H1 (cell line): ENCODE measurements around the gene STK11IP. TPM values are rescaled to one million over a fixed set of nuclear protein-coding genes. Genes with fewer than 3 reads are reported as not detected.

Experiments
- CTCF ChIA-PET: fragments of 300-600 bp; sonication (Branson Sonifier 250); formaldehyde crosslinking; loops from one replicate; lab custom pipeline; 2021; ENCODE audit not compliant: partially characterized antibody; lab: Charles Lee
- POLR2A ChIA-PET: fragments of 300-600 bp; sonication (Branson Sonifier 250); formaldehyde crosslinking; loops from one replicate; lab custom pipeline; 2021; ENCODE audit warnings: inconsistent platforms; ENCODE audit not compliant: partially characterized antibody; lab: Charles Lee
- DNase-seq, 2 experiments: peaks; one replicate each; pipeline versions ENCODE4 v3.0.0 to v3.0.0-alpha.2; 2010 to 2022; ENCODE audit warnings: low spot score in 2 of 2, low read depth in 1 of 2, mixed read lengths in 1 of 2
- FAIRE-seq: peaks from 2 replicates; lab custom pipeline; 2011; peaks lifted over from hg19 to GRCh38; lab: Jason Lieb, UNC
- H2AFZ ChIP-seq: 2 replicates; pipeline ENCODE4 v1.8.1; 2012; ENCODE audit warnings: low read length, inconsistent platforms
- H2AK5ac ChIP-seq: 2 replicates; pipeline ENCODE4 v1.6.1; 2013; ENCODE audit warnings: low read depth, low read length
- H2BK120ac ChIP-seq: replicated peaks from 2 replicates; pipeline ENCODE3; 2013; ENCODE audit warnings: low read depth, low read length, inconsistent platforms
- H2BK12ac ChIP-seq: 2 replicates; pipeline ENCODE4 v1.6.1; 2013; ENCODE audit warnings: low read depth, low read length
- H2BK15ac ChIP-seq: 2 replicates; pipeline ENCODE4 v1.6.1; 2013; ENCODE audit warnings: low read length
- H2BK20ac ChIP-seq: 2 replicates; pipeline ENCODE4 v1.6.1; 2013; ENCODE audit warnings: low read length
- H2BK5ac ChIP-seq: 2 replicates; pipeline ENCODE4 v1.6.1; 2013; ENCODE audit warnings: low read depth, low read length
- H3K14ac ChIP-seq: 2 replicates; pipeline ENCODE4 v1.6.1; 2013; ENCODE audit warnings: inconsistent platforms; ENCODE audit not compliant: insufficient read length
- H3K18ac ChIP-seq: 2 replicates; pipeline ENCODE4 v1.6.1; 2013; ENCODE audit warnings: low read length; ENCODE audit errors: extremely low read depth
- H3K23ac ChIP-seq: 2 replicates; pipeline ENCODE4 v1.6.1; 2013; ENCODE audit warnings: inconsistent platforms; ENCODE audit not compliant: insufficient read length
- H3K23me2 ChIP-seq: 2 replicates; pipeline ENCODE4 v1.6.1; 2013; ENCODE audit warnings: low read depth, low read length
- H3K27ac ChIP-seq: 2 replicates; pipeline ENCODE4 v1.6.1; 2011; ENCODE audit warnings: low read depth, low read length, inconsistent platforms
- H3K27me3 ChIP-seq, 4 experiments: replicated peaks in 1 of 4; 1 replicate in 1 of 4; 2 replicates in 3 of 4; pipeline versions ENCODE4 v1.6.1 to v1.8.1; 2011 to 2013; ENCODE audit warnings: low read length in 3 of 4, mild to moderate bottlenecking in 3 of 4, inconsistent platforms in 2 of 4, mixed read lengths in 2 of 4, moderate library complexity in 1 of 4; ENCODE audit not compliant: control insufficient read depth in 3 of 4, insufficient read depth in 3 of 4; ENCODE audit errors: extremely low read depth in 1 of 4
- H3K36me3 ChIP-seq, 4 experiments: 2 replicates each; pipeline versions ENCODE4 v1.6.1 to v1.8.1; 2011 to 2013; ENCODE audit warnings: mild to moderate bottlenecking in 4 of 4, low read length in 3 of 4, moderate library complexity in 2 of 4, control low read depth in 1 of 4, inconsistent platforms in 1 of 4; ENCODE audit not compliant: insufficient read depth in 4 of 4, control insufficient read depth in 2 of 4
- H3K4ac ChIP-seq: replicated peaks from 2 replicates; pipeline ENCODE3; 2013; ENCODE audit warnings: low read length, low read depth, mixed read lengths, inconsistent platforms; ENCODE audit not compliant: insufficient read length
- H3K4me1 ChIP-seq, 4 experiments: replicated peaks in 1 of 4; 1 replicate in 1 of 4; 2 replicates in 3 of 4; pipeline versions ENCODE4 v1.6.1 to v1.8.1; 2011 to 2013; ENCODE audit warnings: low read length in 3 of 4, inconsistent platforms in 2 of 4, mixed read lengths in 1 of 4; ENCODE audit not compliant: insufficient read depth in 4 of 4, control insufficient read depth in 3 of 4
- H3K4me2 ChIP-seq, 2 experiments: 2 replicates each; pipeline versions ENCODE4 v1.6.1 to v1.8.1; 2011 to 2013; ENCODE audit warnings: low read depth in 2 of 2, low read length in 2 of 2, control low read depth in 1 of 2, inconsistent platforms in 1 of 2, mild to moderate bottlenecking in 1 of 2; ENCODE audit not compliant: insufficient read depth in 1 of 2
- H3K4me3 ChIP-seq, 4 experiments: fragments of 200-600, 300-600 bp in 1 of 4; sonication (generic), shearing (Covaris generic), sonication (Bioruptor Twin) in 1 of 4; 2 replicates each; pipeline versions ENCODE4 v1.5.1 to v1.8.1; 2011 to 2016; ENCODE audit warnings: low read length in 4 of 4, low read depth in 3 of 4, control low read depth in 2 of 4, inconsistent platforms in 2 of 4, mild to moderate bottlenecking in 2 of 4, mixed read lengths in 1 of 4, moderate library complexity in 1 of 4; ENCODE audit not compliant: insufficient read depth in 2 of 4; ENCODE audit errors: extremely low read depth in 1 of 4
- H3K56ac ChIP-seq: replicated peaks from 2 replicates; pipeline ENCODE3; 2013; ENCODE audit warnings: low read depth, mild to moderate bottlenecking, mixed read lengths, low read length, inconsistent platforms; ENCODE audit not compliant: insufficient read length
- H3K79me1 ChIP-seq: 2 replicates; pipeline ENCODE4 v1.6.1; 2013; ENCODE audit warnings: low read depth, low read length, control low read depth
- H3K79me2 ChIP-seq, 2 experiments: 2 replicates each; pipeline versions ENCODE4 v1.6.1 to v1.8.1; 2012 to 2013; ENCODE audit warnings: low read length in 2 of 2, mild to moderate bottlenecking in 2 of 2, inconsistent platforms in 1 of 2; ENCODE audit not compliant: insufficient read depth in 2 of 2, control insufficient read depth in 1 of 2
- H3K9ac ChIP-seq, 4 experiments: replicated peaks in 1 of 4; 1 replicate in 1 of 4; 2 replicates in 3 of 4; pipeline versions ENCODE4 v1.6.1 to v1.8.1; 2011 to 2013; ENCODE audit warnings: low read depth in 3 of 4, low read length in 3 of 4, control low read depth in 2 of 4, mild to moderate bottlenecking in 2 of 4, moderate library complexity in 2 of 4, inconsistent platforms in 1 of 4; ENCODE audit errors: extremely low read depth in 1 of 4
- H3K9me3 ChIP-seq, 2 experiments: 2 replicates each; pipeline versions ENCODE4 v1.6.1 to v1.8.1; 2012 to 2013; ENCODE audit warnings: mild to moderate bottlenecking in 2 of 2, moderate library complexity in 2 of 2, control low read depth in 1 of 2, inconsistent platforms in 1 of 2, low read depth in 1 of 2, low read length in 1 of 2, mixed read lengths in 1 of 2; ENCODE audit not compliant: insufficient read depth in 2 of 2
- H4K20me1 ChIP-seq, 2 experiments: replicated peaks in 1 of 2; 2 replicates each; pipeline versions ENCODE3 to v1.8.1; 2011 to 2013; ENCODE audit warnings: inconsistent platforms in 2 of 2, low read length in 2 of 2, mild to moderate bottlenecking in 1 of 2; ENCODE audit not compliant: insufficient read depth in 2 of 2, control insufficient read depth in 1 of 2
- H4K5ac ChIP-seq: 2 replicates; pipeline ENCODE4 v1.6.1; 2013; ENCODE audit warnings: low read length, low read depth, mixed read lengths, inconsistent platforms; ENCODE audit not compliant: insufficient read length
- H4K8ac ChIP-seq: 2 replicates; pipeline ENCODE4 v1.8.0; 2013; ENCODE audit warnings: mild to moderate bottlenecking, moderate library complexity, low read length, inconsistent platforms; ENCODE audit not compliant: insufficient read depth; ENCODE audit errors: extremely low read depth
- H4K91ac ChIP-seq: replicated peaks from 2 replicates; pipeline ENCODE3; 2013; ENCODE audit warnings: low read length, mixed read lengths, inconsistent platforms; ENCODE audit not compliant: insufficient read length
- CEBPB ChIP-seq: IDR thresholded peaks from 2 replicates; pipeline ENCODE4 v1.6.1; 2012; ENCODE audit warnings: low read depth, low read length
- CTBP2 ChIP-seq: IDR thresholded peaks from 2 replicates; pipeline ENCODE4 v1.7.0; 2011; ENCODE audit warnings: borderline replicate concordance, mild to moderate bottlenecking, moderate library complexity, mixed read lengths, low read length; ENCODE audit not compliant: insufficient read depth, insufficient read length
- EGR1 ChIP-seq: IDR thresholded peaks from 2 replicates; pipeline ENCODE4 v1.6.1; 2011; ENCODE audit warnings: low read depth, low read length, borderline replicate concordance
- KDM1A ChIP-seq: fragments of 200-600, 300-600 bp; sonication (generic); IDR thresholded peaks from 2 replicates; pipeline ENCODE4 v1.7.1; 2016; ENCODE audit warnings: mild to moderate bottlenecking, low read length, borderline replicate concordance
- PHF8 ChIP-seq: fragments of 200-600 bp; sonication (generic); conservative IDR thresholded peaks from 2 replicates; pipeline ENCODE4 v1.7.1; 2012; ENCODE audit warnings: low read depth, mild to moderate bottlenecking, inconsistent platforms, low read length, moderate library complexity
- POU5F1 ChIP-seq: IDR thresholded peaks from 2 replicates; pipeline ENCODE4 v1.6.1; 2011; ENCODE audit warnings: low read depth, mild to moderate bottlenecking, low read length, moderate library complexity
- RFX5 ChIP-seq: IDR thresholded peaks from 2 replicates; pipeline ENCODE4 v1.6.1; 2011; ENCODE audit warnings: low read depth, low read length, improper control_type of control experiment, borderline replicate concordance
- SIX5 ChIP-seq: IDR thresholded peaks from 2 replicates; pipeline ENCODE4 v1.6.1; 2011; ENCODE audit warnings: mild to moderate bottlenecking, low read depth, low read length
- TAF1 ChIP-seq: IDR thresholded peaks from 2 replicates; pipeline ENCODE4 v1.6.1; 2011; ENCODE audit warnings: mild to moderate bottlenecking, low read depth, low read length
- TCF12 ChIP-seq: IDR thresholded peaks from 2 replicates; pipeline ENCODE4 v1.6.1; 2011; ENCODE audit warnings: low read depth, mild to moderate bottlenecking, low read length
- WGBS, 2 experiments: shearing (Covaris generic) in 1 of 2; methylation state at CpG; one replicate each; pipeline versions ENCODE4 v1.1.6 to v1.1.7; 2013 to 2015; ENCODE audit warnings: low lambda C conversion rate in 2 of 2, mixed read lengths in 2 of 2, inconsistent platforms in 1 of 2, low coverage in 1 of 2, missing lambda C conversion rate in 1 of 2; ENCODE audit not compliant: insufficient replicate concordance in 2 of 2, insufficient coverage in 1 of 2, insufficient read length in 1 of 2; ENCODE audit errors: extremely low coverage in 1 of 2, missing lambda C conversion rate in 1 of 2; 5-methylcytosine and 5-hydroxymethylcytosine counted together
- polyA plus RNA-seq, 7 experiments: library from polyadenylated mRNA; depleted of rRNA in 3 of 7; stranded (reverse) in 5 of 7; unstranded in 2 of 7; fragments of >200 nt in 5 of 7; fragments of 200-250 nt in 2 of 7; gene quantifications; 1 replicate in 5 of 7; 2 replicates in 1 of 7; 4 replicates in 1 of 7; pipeline versions ENCODE4 v1.2.1 to v1.2.3, GENCODE V29; 2011 to 2013; ENCODE audit warnings: missing spikeins in 2 of 7, mixed read lengths in 2 of 7
- total RNA-seq: library from RNA; stranded (reverse); fragmentation: NEBNext Ultra II Directional; extraction: Animal tissue kit (Norgen Biotek cat#: 25700); gene quantifications from 2 replicates; pipeline ENCODE4 v1.2.1, GENCODE V29; 2021
- TF ChIP-seq, protein P1 (sequence below): IDR thresholded peaks from 2 replicates; pipeline ENCODE4 v1.6.1; 2012; ENCODE audit warnings: inconsistent platforms

Gene STK11IP
- total and polyA plus RNA-seq, 2 of the 8 experiments (the other 6 are each of a cell fraction or from before 2014, with no cell fraction given) = 18.5 to 29.6 TPM

DNA sequence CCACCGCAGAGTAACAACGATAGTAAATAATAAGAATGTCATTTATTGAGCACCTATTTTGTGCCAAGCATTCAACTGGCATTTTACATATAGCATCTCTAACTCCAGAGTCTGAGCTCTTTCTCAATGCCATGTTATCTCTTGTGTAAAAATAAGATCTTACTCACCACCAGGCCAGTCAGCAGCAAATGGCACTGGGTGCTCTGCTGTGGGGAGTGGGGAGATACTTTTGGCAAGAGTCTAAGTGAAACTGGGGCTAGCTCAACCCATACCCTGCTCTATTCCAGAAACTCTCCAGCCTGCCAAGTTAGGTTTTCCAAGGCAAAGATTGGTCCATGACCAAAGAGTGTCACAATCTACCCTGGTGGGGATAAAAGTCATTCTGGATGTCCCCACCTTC is 24.8 kb downstream of the STK11IP start:
- H3K23me2 ChIP-seq = peaks cover 3% of the 10 kb centered on the region; the same call in 1 of the 2 replicates
- H2AFZ ChIP-seq = no peak overlapping the region
- no peak overlapping the region for H2BK20ac ChIP-seq
- no peaks in the 10 kb centered on the region for H3K9me3 ChIP-seq
- H3K27me3 ChIP-seq = peaks cover 0 to 8% (median 5%) of the 10 kb centered on the region in 4 experiments; a peak in 5 of 7 replicates
- FAIRE-seq = no peak
- H4K5ac ChIP-seq = no peak overlapping the region
- no peaks in the 10 kb centered on the region for H4K20me1 ChIP-seq
- no peak overlapping the region for H3K27ac ChIP-seq
- H3K36me3 ChIP-seq = no peaks in the 10 kb centered on the region
- H3K4me3 ChIP-seq = no peak overlapping the region
- no peak overlapping the region for H4K8ac ChIP-seq
- no peak overlapping the region for H2BK15ac ChIP-seq
- H4K91ac ChIP-seq = no peak overlapping the region
- POLR2A ChIA-PET = no interaction called here
- H3K4me2 ChIP-seq = no peak overlapping the region
- 94% methylated on average over 2 of the region's 2 CpGs; no CpG with 5 or more reads in 1 of the 2 experiments for WGBS, 2 experiments
- H2BK5ac ChIP-seq = no peak overlapping the region
- H3K79me1 ChIP-seq = no peaks in the 10 kb centered on the region
- CTCF ChIA-PET = interaction anchor here (1.0 to 18.7 kb wide), 4 partner anchors 13 to 147 kb away, joined by 3 to 356 read pairs (median 8); partner anchors contain the start of gene SLC4A3
- no peak overlapping the region for H2BK12ac ChIP-seq
- no peaks in the 10 kb centered on the region for H3K79me2 ChIP-seq
- no peak overlapping the region for H2BK120ac ChIP-seq
- H2AK5ac ChIP-seq = no peak overlapping the region
- H3K56ac ChIP-seq = no peak overlapping the region
- TF ChIP-seq RFX5 (no peak), CEBPB (no peak), SIX5 (no peak), TCF12 (no peak), TAF1 (no peak), EGR1 (no peak), PHF8 (no peak), KDM1A (no peak), CTBP2 (no peak), POU5F1 (no peak)
- TF ChIP-seq, protein P1, sequence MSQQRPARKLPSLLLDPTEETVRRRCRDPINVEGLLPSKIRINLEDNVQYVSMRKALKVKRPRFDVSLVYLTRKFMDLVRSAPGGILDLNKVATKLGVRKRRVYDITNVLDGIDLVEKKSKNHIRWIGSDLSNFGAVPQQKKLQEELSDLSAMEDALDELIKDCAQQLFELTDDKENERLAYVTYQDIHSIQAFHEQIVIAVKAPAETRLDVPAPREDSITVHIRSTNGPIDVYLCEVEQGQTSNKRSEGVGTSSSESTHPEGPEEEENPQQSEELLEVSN = no peak
- no peak overlapping the region for H3K23ac ChIP-seq
- no peak overlapping the region for H3K18ac ChIP-seq
- no peak overlapping the region for H3K4ac ChIP-seq
- H3K9ac ChIP-seq = no peak overlapping the region
- no peak for DNase-seq
- H3K4me1 ChIP-seq = peaks cover 0 to 6% (median 5%) of the 10 kb centered on the region in 4 experiments; a peak in 4 of 7 replicates
- no peak overlapping the region for H3K14ac ChIP-seq
